Myocyte (in vitro differentiated cells): ENCODE results near the gene C1QBP. TPM values are rescaled to one million over a fixed set of nuclear protein-coding genes. Genes with fewer than 3 reads are reported as not detected.

Experiments
- total RNA-seq: library from RNA; depleted of rRNA; stranded (reverse); fragments of >200 nt; gene quantifications from 2 replicates; pipeline ENCODE4 v1.2.3, GENCODE V29; 2014

The C1QBP gene
- total RNA-seq, 1 donor from 2014 or later: 195 TPM

Other genes starting within 250 kb of the C1QBP start
- 4.9 and 5.9 TPM in 2 replicates for gene ZNF594, start 247.3 kb downstream of the C1QBP start, total RNA-seq
- gene SCIMP, start 204.3 kb downstream of the C1QBP start, total RNA-seq: not detected in 2 replicates
- gene RABEP1, start 156.9 kb downstream of the C1QBP start, total RNA-seq: 57.8 and 58.1 TPM in 2 replicates
- 65.2 and 93.5 TPM in 2 replicates for gene NUP88, start 19.5 kb downstream of the C1QBP start, total RNA-seq
- gene RPAIN, start 19.0 kb downstream of the C1QBP start, total RNA-seq: 72.4 and 85.9 TPM in 2 replicates
- gene DHX33, start 29.8 kb upstream of the C1QBP start, total RNA-seq: 7.1 and 8.3 TPM in 2 replicates
- 59.1 and 68.0 TPM in 2 replicates for gene DERL2, start 47.0 kb upstream of the C1QBP start, total RNA-seq
- 21.9 and 22.6 TPM in 2 replicates for gene MIS12, start 47.4 kb upstream of the C1QBP start, total RNA-seq
- 31.7 and 46.0 TPM in 2 replicates for gene NLRP1, start 145.4 kb upstream of the C1QBP start, total RNA-seq